NAMALWA (cell line): ENCODE measurements around the gene ASB13.
"Not testable (repeated sequence)": the region's sequence is repeated elsewhere in the genome, so short reads cannot be mapped to it uniquely, and the experiment has no call there.

ENCODE experiments used
- DNase-seq: peaks from one replicate; pipeline ENCODE4 v3.0.0-alpha.2; 2015; ENCODE audit warnings: low spot score

ASB13 gene

DNA sequence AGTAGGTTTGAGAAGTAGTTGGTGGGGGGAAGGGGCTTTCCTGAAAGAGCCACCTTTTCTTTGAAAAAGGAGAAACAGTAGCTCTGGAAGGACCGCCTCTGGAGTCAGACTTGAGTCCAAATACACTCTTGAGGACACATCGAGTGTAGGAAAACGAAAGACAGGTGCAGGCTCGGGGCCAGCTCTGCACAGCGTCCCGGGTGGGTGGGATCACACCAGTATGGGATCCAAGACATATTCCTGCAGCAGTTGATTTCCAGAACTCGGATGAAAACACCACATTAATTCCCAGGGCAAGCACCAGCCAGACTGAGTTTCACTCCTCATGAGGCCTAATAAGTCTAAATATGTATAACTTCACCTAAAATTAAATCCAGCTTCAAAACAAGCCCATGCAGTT, 61.4 kb downstream of the ASB13 start:
- DNase-seq: no peak

DNA sequence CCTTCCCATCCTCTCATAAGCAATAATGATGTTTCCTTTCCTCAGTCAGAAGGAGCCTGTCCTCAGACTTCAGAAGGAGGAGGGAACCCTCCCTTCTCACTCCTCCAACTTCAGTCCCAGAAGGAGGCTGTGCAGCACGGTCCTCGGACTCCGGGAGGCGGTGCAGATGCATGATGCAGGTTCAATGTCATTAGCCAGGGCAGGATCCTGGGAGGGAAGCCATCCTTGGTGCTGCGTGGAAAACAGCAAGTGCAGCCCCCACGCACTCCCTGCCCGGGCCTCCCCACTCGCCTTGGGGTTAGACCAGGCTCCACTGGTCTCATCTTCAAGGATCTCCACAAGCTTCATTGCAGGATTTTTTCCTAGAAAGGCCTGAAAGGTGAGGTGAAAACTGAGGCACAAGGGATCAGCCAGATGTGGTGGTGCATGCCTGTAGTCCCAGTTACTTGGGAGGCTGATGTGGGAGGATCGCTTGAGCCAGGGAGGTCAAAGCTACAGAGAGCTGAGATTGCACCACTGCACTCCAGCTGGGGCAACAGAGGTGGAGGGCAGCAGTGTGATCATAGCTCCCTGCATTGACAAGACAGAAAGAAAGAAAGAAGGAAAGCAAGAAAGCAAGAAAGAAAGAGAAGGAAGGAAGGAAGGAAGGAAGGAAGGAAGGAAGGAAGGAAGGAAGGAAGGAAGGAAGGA, 62.0 kb downstream of the ASB13 start:
- no peak for DNase-seq

DNA sequence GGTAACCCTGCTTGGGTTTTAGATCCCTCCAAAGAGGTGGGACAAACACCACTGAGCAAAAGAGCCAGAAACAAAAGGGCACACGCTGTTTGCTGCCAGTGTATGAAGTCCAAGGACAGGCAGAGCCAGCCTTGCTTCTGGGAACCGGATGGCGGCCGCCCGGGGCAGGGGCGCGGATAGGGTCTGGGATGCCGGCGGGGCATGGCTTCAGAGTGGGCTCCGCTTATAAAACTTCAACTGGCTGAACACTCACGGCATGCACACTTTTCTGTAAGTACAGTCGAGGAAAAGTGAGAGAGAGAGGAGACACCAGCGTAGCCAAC, 62.6 kb downstream of the ASB13 start:
- no peak for DNase-seq

- DNase-seq: no peak
Measured at GRCh38 chr10:5603091-5603847, 63.1 kb downstream of the ASB13 start.

DNA sequence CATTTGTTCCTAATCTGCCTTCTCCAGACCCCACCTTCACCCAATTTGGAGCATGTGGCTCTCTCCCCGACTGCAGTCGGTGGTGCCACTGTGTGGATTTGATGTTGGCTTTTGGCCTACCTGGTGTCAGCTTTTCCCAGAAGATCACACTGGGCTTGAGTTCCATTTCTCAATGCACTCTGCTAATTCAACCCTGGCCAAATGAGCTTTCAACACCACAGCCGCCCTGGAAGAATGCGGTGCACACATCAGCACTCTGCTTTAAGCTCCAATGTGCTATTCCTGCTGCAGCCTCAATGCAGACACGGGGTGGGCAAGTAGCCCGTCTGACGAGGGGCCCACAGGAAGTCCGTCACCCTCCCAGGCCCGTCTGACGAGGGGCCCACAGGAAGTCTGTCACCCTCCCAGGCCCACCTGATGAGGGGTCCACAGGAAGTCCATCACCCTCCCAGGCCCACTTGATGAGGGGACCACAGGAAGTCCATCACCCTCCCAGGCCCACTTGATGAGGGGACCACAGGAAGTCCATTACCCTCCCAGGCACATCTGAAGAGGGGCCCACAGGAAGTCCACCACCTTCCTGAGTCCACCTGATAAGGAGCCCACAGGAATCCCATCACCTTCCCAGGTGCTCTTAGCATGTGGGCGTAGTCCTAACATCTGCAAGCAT, 64.4 kb downstream of the ASB13 start:
- DNase-seq: no peak

- no peak for DNase-seq
Measured at GRCh38 chr10:5600908-5601307, 65.5 kb downstream of the ASB13 start.

DNA sequence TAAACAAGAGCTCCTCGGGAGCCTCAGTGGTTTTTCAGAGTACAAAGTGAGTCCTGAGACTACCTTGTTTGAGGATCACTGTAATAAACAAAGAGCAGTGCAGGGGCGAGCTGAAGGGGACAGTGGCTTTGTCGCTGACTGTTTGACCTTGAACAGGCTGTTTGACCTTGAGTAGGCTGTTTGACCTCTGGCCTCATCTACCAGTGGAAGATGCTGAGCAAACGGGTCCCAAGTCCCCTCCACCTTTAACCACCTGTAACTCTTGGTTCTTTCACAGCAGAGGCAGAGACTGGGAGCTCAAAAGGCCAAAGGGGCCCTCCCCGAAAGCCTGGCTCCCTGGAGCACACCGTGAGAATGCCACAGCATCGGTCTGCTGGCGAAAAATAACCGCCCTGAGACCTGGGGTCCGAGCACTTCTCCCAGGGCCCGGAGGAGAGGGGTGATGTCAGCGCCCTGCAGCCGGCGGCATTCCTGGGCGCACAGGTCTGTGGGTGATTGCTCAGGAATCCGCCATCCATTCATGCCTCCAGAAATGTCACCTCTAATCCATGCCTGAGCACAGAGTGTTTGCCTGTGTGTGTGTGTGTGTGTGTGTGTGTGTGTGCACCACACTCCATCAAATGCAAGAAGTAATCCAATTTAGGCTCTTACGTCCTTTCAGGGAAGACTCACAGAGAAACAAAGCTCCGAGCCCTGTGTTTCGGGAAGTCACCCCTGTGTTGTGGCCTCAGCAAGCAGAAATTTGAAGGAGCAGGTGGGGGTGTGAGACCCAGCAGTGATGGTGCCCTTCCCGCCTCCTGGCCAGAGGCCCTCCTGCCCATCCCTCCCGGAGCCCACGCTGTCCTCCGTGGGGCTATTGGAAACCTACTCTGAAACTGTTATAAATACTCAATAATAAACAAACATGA, 66.5 kb downstream of the ASB13 start:
- DNase-seq: no peak

DNA sequence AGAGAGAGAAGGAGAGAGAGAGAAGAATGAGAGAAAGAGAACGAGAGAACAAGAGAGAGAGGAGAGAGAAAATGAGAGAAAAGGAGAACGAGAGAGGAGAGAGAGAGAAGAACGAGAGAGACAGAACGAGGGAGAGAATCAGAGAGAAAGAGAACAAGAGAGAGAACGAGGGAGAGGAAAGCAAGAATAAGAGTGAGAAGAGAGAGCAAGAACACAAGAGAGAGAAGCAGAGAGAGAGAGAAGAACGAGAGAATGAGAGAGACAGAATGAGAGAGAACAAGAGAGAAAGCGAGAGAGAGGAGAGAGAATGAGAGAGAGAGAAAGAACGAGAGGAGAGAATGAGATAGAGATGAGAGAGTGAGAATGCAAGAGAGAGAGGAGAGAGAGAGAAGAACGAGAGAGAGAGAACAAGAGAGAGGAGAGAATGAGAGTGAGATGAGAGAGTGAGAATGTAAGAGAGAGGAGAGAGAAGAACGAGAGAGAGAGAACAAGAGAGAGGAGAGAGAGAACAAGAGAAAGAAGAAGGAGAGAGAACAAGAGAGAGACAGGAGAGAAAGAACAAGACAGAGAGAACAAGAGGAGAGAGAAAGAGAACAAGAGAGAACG, 68.2 kb downstream of the ASB13 start:
- no peak for DNase-seq

DNA sequence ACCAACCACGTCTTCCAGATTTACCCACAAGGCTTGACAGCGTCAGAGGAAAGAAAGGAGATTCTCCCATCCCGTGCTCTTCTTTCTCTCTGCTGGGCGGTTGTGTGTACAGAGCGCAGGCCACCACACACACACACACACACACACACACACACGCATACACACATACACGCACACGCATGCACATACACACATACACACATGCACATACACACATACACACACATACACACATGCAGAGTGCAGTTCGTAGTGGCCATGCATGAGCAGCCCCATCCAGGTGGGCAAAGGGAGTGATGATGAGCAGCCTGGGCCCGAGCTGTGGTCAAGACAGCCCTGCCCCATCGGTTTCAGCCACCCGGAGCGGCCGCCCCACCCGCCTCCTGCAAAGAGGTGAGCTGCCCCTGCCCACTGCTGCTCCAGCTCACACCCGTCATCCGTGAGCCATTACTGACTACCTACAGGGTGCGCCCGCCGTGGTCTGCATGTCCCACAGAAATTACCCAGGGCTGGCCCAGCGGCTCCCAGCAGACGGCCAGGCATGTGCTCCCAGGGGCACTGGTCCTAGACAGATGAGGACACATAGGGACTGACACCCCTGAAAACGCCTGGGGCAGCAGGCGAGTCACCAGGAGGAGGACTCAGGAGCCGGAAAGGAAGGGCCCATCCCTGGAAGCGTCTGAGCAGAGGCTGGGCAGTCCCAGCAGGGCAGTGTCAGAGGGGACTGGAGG, 69.6 kb downstream of the ASB13 start:
- no peak for DNase-seq

GRCh38 chr10:5595994-5596471, 70.4 kb downstream of the ASB13 start:
- no peak for DNase-seq

DNA sequence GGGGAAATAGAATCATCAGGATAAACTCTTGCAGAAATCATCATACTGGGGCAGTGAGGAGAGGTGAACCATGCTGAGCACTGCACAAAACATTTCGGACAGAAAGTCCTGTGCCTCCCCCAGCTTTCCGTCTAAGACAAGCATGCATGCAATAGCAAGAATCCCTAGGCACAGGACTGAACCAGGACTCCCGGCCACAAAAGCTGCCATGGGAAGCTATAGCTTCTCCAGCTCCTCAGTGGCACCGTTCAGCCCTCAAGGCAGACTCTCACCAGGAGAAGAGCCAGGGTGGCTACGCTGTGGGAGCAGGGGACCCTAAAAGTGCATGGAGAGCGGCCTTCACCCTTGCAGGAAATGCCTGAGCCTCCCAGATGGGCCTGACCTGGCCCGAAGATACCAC, 70.8 kb downstream of the ASB13 start:
- DNase-seq: no peak

- DNase-seq: no peak
Measured at GRCh38 chr10:5595095-5595494, 71.3 kb downstream of the ASB13 start.

DNA sequence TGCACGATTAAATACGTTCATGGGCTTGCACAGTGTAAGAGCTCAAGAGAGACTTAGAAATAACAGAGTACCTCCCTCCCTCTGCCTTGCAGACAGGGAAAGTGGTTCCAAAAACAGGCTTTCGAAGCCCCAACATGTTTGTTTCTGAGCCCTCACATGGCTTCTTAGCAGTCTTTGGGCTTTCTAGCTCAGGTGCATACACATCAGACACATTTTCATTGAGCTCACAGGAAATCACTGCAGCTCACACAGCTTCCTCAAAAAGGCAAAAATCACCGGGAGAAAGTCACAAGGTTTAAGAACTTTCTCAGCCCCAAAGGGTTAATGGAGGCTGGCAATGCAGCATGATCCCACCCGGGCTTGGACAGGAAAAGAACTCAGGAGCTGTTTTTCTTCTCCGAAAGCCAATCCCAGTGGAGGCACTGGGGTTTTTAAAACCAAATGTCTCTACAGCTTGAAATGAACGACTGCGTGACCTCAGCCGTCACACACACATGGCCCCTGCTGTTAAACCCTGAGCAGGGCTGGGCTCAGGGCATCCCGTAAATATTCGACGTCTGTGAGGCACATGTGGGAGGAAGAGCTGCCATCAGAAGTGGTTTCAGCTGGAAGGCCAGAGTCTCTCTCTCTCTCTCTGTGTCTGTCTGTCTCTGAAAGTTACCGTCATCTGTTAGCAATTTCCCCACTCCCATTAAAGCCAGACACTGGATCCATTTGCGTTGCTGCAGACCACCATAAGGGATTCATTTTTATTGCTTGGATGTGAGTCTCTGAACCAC, 71.9 kb downstream of the ASB13 start:
- DNase-seq: no peak

- not testable (repeated sequence) for DNase-seq
Measured at GRCh38 chr10:5593347-5593746, 73.0 kb downstream of the ASB13 start.

- DNase-seq: no peak
Measured at GRCh38 chr10:5592070-5592469, 74.3 kb downstream of the ASB13 start.

GRCh38 chr10:5591336-5591824, 75.0 kb downstream of the ASB13 start:
- DNase-seq: no peak

GRCh38 chr10:5590816-5591215, 75.6 kb downstream of the ASB13 start:
- no peak for DNase-seq

GRCh38 chr10:5589661-5590511, 76.5 kb downstream of the ASB13 start:
- DNase-seq: peak; percentile 12

- DNase-seq: no peak
Measured at GRCh38 chr10:5589011-5589660, 77.3 kb downstream of the ASB13 start.
